ENCODE data around the gene TFPI.

- TF ChIP-seq RAD21 (IDR thresholded peaks at IDR 0.05 in 1 of 2, conservative IDR thresholded peaks at IDR 0.05 in 1 of 2; ENCODE audit: low read depth in 2 of 2, low read length in 2 of 2) (no peak), RXRA (IDR thresholded peaks at IDR 0.05; ENCODE audit: insufficient read depth, low read depth, low read length) (no peak), YY1 (IDR thresholded peaks at IDR 0.05; ENCODE audit: low read depth, low read length) (no peak), CTCF (IDR thresholded peaks at IDR 0.05; ENCODE audit: control extremely low read depth in 1 of 3, insufficient read depth in 1 of 3, low read depth in 1 of 3, low read length in 3 of 3) (no peak), JUN (IDR thresholded peaks at IDR 0.05; ENCODE audit: low read depth, low read length) (no peak), FOSL1 (IDR thresholded peaks at IDR 0.05; ENCODE audit: insufficient read depth, low read depth, low read length) (no peak), POLR2A (IDR thresholded peaks at IDR 0.05; ENCODE audit: control extremely low read depth in 1 of 2, low read depth in 2 of 2, low read length in 2 of 2) (no peak)
Measured at GRCh38 chr2:187546762-187547333, 7.4 kb downstream of the TFPI start.
